Fibroblast of mammary gland (primary cell): ENCODE data around the gene NXNL1.
"Not testable (repeated sequence)": the region's sequence is repeated elsewhere in the genome, so short reads cannot be mapped to it uniquely, and the experiment has no call there.

Experiments used
- DNase-seq: peaks from one replicate; pipeline ENCODE4 v3.0.0-alpha.2; 2010; ENCODE audit warnings: low read depth
- H3K4me3 ChIP-seq: 2 replicates; pipeline ENCODE4 v1.5.1; 2011; ENCODE audit warnings: low read depth, mild to moderate bottlenecking, low read length, moderate library complexity; ENCODE audit not compliant: control insufficient read depth
- TF ChIP-seq, protein P1 (sequence below): conservative IDR thresholded peaks from 2 replicates; pipeline ENCODE4 v1.5.1; 2011; ENCODE audit warnings: low read depth, low read length, inconsistent platforms; ENCODE audit not compliant: control insufficient read depth, insufficient read depth

Gene NXNL1

DNA sequence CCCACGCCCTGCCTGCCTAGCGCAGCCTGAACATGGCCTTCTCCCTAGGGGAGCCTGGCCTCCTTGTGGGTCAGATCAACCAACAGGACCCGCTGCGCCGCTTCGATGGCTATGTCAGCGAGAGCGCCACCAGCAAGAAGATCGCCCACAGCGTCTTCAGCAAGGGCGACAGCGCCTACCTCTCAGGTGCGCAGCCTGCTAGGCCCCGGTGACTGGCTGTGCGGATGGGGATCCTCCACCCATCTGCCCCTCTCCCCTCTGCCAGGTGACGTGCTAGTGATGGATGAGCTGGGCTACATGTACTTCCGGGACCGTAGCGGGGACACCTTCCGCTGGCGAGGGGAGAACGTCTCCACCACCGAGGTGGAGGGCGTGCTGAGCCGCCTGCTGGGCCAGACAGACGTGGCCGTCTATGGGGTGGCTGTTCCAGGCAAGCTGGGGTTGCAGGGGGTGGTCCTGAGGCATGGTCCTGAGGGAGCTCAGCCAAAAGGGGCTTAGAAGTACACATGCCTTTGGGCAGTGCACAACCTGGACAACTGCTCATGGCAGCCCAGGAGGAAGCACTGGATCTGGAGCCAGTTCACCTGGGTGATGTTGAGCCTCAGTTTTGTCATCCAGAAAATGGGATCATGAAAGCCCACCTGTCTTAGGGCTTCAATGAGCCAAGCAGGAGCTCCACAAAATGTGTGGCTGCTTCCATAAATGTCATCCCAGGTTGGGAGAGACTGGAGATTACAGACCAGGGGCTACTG is 39.9 kb upstream of the NXNL1 start:
- no peak for DNase-seq
- no peak overlapping the region for H3K4me3 ChIP-seq
- TF ChIP-seq, protein P1, sequence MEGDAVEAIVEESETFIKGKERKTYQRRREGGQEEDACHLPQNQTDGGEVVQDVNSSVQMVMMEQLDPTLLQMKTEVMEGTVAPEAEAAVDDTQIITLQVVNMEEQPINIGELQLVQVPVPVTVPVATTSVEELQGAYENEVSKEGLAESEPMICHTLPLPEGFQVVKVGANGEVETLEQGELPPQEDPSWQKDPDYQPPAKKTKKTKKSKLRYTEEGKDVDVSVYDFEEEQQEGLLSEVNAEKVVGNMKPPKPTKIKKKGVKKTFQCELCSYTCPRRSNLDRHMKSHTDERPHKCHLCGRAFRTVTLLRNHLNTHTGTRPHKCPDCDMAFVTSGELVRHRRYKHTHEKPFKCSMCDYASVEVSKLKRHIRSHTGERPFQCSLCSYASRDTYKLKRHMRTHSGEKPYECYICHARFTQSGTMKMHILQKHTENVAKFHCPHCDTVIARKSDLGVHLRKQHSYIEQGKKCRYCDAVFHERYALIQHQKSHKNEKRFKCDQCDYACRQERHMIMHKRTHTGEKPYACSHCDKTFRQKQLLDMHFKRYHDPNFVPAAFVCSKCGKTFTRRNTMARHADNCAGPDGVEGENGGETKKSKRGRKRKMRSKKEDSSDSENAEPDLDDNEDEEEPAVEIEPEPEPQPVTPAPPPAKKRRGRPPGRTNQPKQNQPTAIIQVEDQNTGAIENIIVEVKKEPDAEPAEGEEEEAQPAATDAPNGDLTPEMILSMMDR, result no peak

DNA sequence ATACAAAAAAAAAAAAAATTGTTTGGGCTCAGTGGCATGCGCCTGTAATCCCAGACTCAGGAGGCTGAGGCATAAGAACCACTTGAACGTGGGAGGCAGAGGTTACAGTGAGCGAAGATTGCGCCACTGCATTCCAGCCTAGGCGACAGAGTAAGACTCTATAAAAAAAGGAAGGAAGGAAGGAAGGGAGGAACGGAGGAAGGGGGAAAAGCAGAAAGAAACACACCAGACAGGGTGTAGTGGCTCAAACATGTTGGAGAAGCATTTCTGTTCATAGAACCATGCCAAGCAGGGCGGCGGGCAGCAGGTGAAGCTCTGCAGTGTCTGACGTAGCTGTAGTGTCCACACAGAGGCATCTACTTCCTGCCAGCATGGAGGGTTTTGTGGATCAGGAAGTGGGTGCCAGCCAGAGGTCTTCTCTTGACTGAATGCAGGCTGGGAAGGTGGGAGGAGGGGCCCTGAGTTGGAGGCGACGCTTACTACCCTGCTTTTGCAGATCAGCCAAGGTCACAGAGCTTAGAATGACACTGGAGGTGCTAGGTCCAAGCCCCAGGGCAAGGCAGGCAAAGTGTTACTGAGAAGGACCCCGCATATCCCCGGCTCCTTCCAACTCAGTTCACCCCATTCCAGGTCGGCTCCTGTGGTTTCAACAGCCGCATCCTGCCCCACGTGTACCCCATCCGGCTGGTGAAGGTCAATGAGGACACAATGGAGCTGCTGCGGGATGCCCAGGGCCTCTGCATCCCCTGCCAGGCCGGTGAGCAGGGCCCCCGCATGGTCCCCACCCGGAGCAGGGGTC is 39.1 kb upstream of the NXNL1 start:
- H3K4me3 ChIP-seq, result no peak overlapping the region
- TF ChIP-seq, protein P1, result no peak
- DNase-seq, result peak; percentile 81

- DNase-seq, H3K4me3 ChIP-seq: not testable (repeated sequence)
These were observed 38.3 kb upstream of the NXNL1 start for GRCh38 chr19:17499025-17499424.

DNA sequence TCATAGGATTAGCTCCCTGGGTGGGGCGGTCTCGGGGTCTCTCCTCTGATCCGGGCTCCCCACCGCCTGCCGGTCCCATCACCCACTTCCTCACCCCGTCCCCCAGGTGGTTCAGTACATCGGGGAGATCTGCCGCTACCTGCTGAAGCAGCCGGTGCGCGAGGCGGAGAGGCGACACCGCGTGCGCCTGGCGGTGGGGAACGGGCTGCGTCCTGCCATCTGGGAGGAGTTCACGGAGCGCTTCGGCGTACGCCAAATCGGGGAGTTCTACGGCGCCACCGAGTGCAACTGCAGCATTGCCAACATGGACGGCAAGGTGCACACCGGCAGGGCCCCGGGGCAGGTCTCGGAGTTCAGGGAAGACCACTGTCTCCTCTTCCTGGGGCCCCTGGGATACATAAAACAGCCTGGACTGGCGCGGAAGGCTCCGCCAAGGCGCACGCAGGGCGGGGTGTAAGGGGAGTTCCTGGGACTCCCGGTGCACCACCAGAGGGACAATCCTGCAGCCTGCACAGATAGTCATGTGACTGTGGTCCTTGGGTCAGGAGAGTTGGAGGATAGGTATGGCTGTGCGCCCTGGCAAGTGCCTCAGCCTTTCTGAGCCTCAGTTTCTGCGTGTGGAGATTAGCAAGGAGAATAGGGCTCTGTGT is 36.5 kb upstream of the NXNL1 start:
- H3K4me3 ChIP-seq, result no peak overlapping the region
- DNase-seq, result no peak
- TF ChIP-seq, protein P1, result no peak

GRCh38 chr19:17496337-17496997 is 35.7 kb upstream of the NXNL1 start:
- DNase-seq, result peak; percentile 69
- TF ChIP-seq, protein P1, result peak; percentile 85
- H3K4me3 ChIP-seq, result no peak overlapping the region

DNA sequence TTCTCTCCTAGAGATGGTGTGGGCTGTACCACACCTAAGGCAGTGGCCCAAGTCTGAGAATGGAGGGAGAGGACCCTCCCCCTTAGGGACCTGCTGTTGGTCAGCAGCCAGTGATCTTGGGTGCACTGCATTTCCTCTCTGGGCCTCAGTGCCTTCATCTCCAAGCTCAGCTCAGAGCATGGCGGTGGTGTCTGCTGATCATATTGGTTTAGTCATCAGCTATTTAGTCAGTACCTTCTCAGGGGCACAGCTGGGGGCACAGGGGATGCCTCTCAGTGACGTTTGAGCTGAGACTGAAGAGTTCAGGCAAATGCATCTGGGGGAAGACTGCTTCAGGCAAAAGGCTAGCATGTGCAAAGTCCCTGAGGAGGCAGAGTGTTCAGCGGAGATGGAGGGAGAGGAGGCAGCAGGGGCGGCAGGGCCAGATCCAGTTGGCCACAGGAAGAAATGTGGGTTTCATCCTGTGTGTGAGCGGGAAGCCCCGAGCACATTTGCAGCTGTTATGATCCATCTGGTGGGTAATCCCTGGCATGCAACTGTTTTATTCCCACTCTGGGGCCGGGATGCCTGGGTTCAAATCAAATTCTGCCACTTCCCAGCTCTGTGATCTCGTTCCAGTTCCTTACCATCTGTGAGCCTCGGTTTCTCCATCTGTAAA is 35.0 kb upstream of the NXNL1 start:
- no peak for DNase-seq
- H3K4me3 ChIP-seq, result no peak overlapping the region

More for the DNA sequence above, 35.0 kb upstream of the NXNL1 start:
- TF ChIP-seq, protein P1, result no peak
